Stimulated activated CD4-positive, alpha-beta T cell treated with anti-CD3 and anti-CD28 coated beads, TNF-alpha, amount 100 ng/mL, for 24 hours (primary cell): Measurements from ENCODE around the gene MEIG1.
"Not testable (repeated sequence)": the region's sequence is repeated elsewhere in the genome, so short reads cannot be mapped to it uniquely, and the experiment has no call there.

Experiments used
- DNase-seq, 3 experiments: peaks; one replicate each; pipeline ENCODE4 v3.0.0-alpha.2; 2020; ENCODE audit warnings: low read depth in 3 of 3

Gene MEIG1, protein sequence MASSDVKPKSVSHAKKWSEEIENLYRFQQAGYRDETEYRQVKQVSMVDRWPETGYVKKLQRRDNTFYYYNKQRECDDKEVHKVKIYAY

DNA sequence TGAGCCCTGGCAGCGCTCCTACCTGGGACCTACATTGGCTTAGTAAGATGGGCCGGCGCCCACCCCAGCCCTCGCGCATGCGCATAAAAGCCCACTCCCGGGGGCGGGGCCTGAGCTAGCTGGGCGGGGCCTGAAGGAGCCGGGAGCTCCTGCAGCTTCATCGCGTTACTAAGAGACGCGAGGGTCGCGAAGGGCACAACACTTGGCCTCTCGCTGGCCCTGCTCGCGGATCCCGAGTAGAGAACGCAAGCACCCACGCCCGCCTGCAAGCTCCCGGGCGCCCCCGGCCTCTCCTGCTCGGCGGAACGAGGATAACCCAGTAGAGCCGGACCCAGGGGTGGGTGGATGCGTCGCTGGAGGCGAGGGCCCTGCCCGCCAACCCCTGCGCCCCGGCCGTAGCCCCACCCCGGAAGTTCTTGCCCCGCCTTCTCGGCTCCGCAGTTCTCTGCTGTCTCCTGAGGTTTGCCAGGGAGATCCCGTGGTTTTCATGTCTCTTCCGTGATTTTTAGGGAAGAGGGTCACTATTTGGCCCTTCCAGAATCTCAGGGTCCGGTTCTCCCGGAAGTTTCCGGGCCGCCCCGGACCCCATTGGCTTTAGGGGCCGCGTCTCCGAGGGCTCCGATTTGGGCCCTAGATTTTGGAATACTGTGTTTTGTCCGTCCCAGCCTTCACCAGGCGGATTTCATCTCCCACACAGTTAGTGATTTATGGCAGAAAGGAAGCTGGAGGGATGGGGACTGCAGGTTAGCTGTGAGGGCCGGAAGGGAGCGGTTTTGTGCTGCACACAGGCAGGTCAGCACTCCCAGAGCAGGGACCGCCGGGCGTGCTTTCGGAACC is at the start of gene MEIG1:
MEIG1 (plus strand) TSS at position 168 of the 837 bp plus-strand sequence. CDS start 7,081 bp downstream, outside the sequence.
- DNase-seq: peak; percentile 87 to 92 (median 92)

DNA sequence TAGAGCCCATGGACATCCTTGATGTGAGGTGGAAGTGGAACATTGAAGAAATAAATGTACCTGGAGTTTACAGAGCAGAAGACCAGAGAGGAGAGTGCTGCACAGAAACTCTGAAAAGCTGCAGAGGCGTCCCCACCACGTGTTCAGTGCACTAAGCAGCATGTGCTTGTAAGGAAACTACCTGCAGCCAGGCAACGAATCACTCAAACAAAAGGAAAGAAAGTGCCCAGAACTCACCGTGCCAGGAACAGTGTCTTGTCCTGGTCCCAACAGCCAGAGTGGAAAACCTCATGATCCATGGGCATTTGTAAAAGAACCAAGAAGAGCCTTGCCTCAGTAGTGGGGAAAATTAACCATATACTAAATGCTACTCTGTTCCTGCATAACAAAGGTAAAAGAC is 48.2 kb upstream of the MEIG1 start:
- DNase-seq: no peak

DNA sequence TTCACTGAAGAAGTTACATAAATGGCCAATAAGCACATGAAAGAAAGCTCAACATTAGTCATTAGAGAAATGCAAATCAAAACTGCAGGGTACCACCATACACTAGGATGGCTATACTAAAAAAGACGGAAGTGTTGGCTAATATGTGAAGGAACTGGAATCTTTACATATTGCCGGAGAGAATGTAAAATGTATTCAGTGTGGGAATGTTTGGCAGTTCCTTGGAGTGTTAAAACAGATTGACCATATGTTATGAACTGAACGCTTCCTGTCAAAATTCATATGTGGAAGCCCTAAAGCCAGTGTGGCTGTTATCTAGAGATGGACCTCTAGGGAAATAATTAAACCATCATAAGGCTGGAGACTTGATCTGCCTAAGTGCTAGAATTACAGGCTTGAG is 47.4 kb upstream of the MEIG1 start:
- no peak for DNase-seq

DNA sequence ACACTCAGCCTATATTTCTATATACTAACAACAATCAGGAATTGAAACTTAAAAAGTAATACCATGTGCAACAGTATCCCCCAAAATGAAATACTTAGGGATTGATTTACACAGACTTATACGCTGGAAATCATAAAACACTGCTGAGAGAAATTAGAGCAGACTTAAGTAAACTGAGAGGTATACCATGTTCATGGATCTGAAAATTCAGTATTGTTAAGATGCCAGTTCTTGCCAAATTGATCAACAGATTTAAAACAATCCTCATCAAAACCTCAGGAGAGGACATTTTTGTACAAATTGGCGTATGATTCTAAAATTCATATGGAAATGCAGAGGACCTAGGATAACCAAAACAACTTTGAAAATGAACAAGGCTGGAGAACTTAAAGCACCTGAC is 42.6 kb upstream of the MEIG1 start:
- no peak for DNase-seq

DNA sequence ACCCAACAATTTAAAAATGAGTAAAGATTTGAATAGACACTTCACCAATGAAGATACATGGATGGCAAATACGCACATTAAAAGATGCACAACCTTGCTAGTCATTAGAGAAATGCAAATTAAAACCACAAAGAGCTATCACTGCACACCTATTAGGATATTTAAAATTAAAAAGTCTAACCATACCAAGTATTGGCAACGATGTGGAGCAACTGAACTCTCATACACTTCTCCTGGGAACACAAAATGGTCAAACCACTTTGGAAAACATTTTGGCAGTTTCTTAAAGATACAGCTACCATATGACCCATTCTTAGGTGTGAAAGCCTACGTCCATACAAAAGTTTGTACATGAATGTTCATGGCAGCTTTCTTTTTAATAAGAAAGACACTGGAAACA is 41.4 kb upstream of the MEIG1 start:
- no peak for DNase-seq

DNA sequence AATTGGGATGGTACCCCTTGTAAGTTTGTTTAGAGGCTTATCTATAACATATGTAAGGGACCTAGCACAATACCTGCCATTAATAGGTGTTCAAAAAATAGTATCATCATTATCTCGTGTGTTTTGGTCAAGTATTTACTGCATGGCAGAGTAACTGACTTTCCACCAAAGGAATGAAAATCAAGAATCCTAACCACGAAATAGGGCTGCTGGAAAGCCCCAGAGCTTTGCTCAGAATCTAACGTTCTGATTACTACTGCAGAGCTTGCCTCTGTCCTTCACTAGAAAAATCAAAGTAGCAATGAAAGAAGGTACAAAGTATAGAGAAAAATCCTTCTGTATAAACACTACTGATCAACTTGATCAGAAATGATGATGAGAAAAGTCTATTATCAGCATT is 40.2 kb upstream of the MEIG1 start:
- no peak for DNase-seq

DNA sequence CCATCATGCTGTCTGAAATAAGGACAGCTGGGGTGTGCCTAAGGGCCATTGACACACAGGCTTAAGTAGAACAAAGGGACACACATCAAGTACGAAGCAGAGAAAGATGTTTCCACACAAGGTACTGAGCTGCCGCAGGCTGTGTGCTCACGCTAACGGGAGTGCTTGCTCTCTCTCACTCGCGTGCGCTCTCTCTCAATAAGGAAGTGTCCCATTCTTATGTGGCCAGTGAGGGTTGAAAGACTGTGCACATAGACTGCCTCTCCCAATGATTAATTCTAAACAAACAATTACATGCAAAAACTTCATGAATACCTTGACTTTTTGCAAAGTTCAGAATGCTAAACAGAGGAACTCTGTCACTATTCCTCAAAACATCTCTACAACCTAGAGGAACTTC is 35.2 kb upstream of the MEIG1 start:
- DNase-seq: no peak

DNA sequence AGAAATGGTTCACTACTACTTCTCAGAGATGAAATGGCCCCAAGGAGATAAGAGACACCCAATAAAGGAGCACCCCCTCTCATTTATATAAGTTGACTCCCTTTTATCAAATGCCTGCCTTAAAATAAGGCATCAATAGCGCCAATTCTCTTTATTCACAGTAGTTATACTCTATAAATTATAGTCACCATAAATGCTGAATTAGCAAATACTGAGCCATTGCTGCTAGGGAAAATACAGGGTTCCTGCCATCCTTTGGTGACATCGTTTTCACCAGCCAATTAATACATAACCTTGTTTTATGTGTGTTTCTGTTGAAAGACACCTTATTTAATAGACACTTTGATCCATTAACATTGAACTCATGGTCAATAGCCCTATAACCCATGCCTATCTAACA is 33.9 kb upstream of the MEIG1 start:
- no peak for DNase-seq

DNA sequence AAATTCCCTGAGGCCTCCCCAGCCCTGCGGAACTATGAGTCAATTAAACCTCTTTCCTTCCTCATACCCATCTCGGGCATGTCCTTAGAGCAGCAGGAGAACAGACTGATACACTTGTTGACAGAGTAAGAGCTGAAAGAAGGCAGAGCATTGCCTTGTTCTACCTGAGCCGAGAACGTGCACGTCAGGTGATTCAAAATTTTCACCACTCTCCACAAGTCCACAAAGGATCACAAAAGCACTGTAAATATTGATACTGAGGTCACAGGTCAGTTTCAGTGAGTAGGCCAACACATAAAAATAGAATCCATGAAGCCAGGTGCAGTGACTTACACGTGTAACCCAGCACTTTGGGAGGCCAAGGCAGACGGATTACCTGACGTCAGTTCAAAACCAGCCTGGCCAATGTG is 33.1 kb upstream of the MEIG1 start:
- no peak for DNase-seq

DNA sequence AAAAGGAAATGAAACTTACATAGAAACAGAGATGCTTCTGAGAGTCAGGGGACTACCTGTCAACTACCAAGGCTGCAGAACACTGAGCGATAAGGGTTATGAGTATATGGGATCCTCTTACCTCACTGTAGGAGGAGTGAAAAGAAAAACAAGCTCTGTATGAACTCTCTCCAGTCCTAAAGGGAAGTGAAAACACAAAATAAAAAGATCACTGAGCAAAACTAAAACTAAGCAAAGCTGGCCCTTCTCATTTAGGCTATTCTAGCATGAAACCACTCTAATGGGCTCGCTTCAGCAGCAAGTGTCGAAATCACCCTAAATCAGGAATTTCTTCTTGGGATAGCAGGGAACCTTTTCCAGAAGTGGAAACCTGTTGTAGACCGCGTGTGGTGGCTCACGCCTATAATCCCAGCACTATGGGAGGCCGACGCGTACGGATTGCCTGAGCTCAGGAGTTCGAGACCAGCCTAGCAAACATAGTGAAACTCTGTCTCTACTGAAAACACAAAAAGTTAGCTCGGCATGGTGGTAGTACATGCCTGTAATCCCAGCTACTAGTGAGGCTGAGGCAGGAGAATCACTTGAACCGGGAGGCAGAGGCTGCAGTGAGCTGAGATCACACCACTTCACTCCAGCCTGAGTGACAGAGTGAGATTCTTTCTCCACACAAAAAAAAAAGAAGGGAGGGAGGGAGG is 32.3 kb upstream of the MEIG1 start:
- DNase-seq: no peak

DNA sequence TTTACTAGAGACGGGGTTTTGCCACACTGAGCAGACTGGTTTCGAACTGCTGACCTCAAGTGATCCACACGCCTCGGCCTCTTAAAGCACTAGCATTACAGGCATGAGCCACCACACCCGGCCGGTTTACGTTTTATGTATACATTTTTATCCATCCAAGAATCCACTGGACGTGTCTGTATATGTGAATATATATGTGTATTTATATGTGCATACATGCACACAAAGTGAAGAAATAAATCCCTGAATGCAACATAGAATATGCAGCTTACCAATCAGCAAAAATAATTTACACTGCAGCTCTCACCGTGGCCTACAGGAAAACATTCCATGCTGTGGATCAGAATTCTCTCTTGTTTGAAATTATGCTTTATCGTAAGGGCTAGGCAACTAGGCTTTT is 28.6 kb upstream of the MEIG1 start:
- no peak for DNase-seq

DNA sequence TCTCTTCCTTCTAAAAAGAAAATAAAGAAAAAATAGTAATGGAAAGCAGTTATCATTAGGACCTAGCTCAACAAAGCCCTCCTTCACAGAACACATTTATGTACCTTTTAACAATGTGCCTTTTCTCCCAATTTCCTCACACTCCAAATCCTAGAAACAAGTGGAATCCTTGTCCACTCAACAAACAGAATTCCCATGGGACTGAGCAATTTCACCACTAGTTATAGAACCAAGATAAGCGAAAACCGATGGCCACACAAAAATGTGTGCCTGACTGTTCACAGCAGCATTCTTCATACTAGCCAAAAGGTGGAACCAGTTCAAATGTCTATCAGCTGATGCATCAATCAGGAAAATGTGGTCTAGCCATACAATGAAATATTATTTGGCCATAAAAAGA is 22.6 kb upstream of the MEIG1 start:
- no peak for DNase-seq

DNA sequence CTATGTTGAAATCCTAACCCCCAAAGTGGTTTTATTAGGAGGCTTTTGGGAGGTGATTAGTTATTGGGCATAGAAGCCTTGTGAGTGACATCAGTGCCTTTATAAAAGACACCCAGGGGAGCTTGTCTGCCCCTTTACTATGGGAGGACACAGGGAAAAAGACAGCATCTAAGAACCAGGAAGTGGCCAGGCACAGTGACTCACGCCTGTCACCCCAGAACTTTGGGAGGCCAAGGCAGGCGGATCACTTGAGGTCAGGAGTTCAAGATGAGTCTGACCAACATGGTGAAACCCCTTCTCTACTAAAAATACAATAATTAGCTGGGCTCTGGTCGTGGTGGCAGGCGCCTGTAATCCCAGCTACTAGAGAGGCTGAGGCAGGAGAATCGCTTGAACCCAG is 20.2 kb upstream of the MEIG1 start:
- not testable (repeated sequence) for DNase-seq

DNA sequence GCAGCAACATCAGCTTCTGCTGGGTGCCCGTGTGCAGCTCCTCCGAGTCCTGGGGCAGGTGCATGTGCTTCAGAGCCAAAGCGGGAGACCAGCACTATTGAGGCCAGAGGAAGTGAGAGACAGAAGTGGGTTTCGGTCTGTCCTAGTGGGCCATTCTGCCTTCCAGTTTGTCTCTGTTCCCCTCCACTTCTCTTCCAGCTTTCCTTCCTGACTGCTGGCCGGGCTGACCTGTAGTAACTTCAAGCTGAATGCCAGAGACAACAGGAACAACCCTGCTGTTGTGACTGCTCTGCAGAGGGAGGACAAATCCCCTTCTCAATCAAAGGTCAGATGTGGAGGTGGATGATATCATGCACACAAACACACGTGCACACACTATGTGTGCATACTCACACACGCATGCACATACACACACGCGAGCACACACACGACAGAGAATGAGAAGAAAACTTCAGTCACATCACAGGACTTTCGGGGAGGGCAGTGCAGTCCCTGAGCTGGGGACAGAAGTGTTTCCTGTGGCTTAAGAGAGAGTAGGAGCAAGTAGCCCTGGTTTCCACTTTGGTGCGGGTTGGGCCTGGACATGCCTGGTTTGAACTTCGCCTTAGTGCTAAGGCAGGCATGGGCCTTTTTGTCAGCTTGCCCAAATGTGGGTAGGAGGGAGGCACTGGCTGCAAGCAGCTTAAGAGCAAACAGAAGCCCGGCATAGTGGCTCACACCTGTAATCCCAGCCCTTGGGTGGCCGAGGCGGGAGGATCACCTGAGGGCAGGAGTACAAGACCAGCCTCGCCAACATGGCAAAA is 16.8 kb upstream of the MEIG1 start:
- DNase-seq: not testable (repeated sequence)

DNA sequence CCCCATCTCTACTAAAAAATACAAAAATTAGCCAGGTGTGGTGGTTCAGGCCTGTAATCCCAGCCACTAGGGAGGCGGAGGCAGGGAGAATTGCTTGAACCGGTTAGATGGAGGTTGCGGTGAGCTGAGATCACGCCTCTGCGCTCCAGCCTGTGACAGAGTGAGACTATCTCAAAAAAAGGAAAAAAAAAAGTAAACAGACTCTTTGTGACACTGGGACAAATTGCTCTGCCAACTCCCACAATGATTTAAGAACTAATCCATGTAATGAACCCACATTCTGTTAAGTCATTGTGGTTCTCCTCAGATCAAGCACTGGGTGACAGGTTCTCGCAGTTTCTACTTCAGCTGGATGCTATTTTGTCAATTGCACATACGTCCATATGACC is 16.2 kb upstream of the MEIG1 start:
- DNase-seq: not testable (repeated sequence)

DNA sequence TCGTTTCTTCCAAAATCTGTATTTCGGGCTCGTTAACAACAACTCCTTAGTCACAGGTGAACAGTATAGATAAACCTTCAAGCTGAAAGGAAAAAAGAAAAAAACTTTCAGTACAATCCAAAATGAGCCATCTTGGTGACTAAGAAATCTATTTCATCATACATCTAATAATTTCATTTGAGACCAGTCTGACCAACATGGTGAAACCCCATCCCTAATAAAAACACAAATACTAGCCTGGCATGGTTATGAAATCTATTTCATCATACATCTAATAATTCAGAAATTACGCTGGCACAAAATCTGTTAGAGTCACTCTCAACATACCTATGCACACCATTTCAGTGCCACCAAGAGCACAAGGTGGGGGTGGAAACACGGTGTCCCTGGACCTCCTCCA is 14.1 kb upstream of the MEIG1 start:
- no peak for DNase-seq

DNA sequence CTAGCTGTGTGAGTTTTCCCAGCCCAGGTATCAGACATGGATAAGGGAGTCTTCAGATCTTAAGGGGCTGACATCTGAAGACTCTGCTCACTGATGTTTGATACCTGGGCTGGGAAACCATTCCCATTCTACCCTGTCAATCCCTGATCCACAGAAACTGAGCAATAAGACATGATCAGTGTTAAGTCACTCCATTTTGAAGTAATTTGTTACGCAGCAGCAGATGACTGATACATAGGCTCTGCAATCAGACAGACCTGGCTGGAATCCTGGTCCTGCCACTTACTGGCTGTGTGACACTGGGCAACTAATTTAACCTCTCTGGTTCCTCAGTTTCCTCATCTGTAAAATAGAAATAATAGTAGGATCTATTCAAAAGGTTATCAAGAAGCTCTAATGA is 11.9 kb upstream of the MEIG1 start:
- no peak for DNase-seq

DNA sequence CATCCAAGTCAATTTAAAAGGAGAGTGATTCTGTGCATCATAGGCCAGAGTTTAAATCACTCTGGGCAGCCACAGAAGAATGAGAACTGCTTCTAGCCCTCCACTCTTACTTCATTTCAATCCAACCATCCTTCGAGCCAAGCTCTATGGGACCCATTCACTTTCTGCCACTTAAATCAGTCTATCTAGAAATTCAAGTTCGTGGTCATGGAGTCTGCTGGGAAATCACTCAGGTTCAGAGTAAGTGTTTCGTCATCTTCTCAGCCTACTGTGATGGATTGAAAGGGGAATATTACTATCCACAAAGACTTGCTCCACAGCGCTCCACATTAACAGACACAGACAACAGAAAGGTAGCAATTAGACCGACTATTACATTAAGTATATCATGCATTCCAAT is 9.9 kb upstream of the MEIG1 start:
- DNase-seq: no peak

DNA sequence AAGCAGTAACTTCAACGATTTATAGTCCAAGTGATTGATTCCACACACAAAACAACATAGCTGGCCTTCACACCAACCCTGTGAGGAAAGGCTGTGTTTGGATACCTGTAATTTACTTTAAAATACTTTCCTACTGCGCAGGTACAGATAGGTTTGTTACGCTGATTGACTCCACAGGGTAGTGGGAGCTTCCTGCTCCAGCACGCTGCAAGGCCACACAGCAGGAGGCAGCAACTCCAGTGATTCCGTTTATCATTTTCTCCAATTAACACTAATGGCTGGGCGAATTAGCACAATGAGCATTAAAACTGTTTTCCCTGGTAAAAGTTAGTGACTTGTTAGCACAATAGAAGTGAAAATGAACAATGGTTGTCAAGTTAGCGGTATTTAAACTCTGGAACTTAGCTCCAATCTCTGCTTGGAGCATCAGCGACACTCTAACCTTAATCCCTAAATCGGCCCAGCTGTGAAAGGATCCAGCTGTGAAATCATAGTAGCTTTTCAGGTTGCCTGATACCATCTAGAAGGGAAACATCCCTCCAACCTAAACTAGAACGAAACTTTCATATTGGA is 6.3 kb upstream of the MEIG1 start:
- no peak for DNase-seq

DNA sequence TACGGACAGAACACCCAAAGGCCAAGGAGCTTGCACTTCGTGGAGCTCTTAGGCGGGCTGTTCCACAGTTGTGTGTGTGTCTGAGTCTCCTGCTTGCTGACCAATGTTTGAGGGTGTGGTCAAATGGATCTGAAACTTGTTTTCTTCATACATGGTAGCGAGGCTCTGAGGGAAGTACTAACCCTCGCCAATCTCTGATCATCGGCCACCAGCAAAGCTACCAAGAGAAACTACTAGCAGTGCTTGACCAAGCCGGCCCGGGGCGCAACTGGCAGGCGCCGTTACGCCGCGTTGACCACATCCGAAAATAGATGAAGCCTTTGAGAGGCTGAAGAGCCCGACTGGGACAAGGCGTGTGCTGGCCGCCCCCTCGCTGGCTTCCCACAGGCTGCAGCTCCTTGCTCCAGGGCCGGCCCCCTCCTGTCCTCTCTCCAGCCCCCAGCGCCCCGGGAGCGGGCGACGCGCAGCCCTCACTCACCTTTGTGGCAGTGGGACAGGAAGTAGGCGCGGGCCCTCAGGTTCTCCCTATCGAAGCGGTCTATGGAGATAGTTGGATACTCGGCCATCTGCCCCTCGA is 5.7 kb upstream of the MEIG1 start:
- no peak for DNase-seq

DNA sequence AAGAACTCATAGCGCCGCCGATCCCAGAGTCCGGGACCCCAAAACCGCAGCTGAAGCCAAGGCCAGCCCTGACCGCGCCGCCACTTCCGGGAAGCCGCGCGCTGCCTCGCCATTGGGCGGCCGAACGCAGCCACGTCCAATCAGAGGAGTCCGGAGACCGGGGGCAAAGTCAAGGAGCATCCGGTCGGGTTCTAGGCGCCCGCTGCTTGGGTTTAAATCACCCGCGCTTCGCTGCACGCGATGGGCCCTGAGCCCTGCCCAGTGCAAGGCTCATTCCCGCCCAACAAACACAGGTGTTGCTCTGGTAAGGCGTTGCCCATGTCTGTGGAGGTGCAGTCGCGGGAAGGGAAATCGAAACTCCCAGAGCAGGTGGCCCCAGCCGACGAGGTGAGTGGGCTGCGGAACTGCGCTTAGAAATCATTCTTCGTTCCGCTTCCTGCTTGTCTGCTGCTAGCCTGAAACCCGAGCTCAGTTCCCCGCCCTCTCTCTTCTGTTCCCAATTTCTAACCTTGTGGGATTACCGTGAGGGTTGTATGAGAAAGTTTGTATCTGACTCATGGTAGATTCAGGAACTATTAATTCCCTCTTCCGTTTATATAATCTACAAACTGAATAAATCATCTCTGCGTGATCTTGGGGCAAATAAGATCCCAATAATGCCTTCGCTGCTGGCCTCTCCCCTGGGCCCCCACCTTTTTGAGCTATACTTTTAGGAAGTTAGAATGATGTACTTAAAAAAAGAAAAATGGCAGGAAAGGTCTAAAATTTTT is 5.0 kb upstream of the MEIG1 start, which contains the start of gene DCLRE1C:
DCLRE1C (minus strand) TSS at position 96 of the 770 bp plus-strand sequence; CDS start at position 10, 86 bp downstream.
- peak; percentile 72 to 86 (median 78) for DNase-seq
